ENCODE data around the gene PTPRD.

DNA sequence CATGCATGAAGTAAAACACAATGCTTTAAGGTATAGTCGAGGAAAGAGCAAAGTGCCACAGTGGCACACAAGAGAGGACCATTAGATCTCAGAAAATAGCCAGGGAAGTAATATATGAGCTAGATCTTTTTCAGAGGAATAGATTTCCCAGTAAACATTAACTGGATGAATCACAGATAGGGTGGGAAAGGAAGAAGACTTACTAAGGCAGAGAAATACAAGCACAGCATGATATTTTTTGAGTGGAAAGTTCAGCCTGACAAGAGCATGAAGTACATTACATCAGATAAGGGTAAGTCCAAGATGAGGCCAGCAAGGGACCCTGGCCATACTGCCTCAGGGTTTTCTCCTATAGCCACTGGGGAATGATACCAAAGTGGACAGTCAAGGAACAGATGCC is 2008.6 kb downstream of the PTPRD start:
- TF ChIP-seq POLR2A (IDR thresholded peaks at IDR 0.05), result no peak
- TF ChIP-seq, protein P1, sequence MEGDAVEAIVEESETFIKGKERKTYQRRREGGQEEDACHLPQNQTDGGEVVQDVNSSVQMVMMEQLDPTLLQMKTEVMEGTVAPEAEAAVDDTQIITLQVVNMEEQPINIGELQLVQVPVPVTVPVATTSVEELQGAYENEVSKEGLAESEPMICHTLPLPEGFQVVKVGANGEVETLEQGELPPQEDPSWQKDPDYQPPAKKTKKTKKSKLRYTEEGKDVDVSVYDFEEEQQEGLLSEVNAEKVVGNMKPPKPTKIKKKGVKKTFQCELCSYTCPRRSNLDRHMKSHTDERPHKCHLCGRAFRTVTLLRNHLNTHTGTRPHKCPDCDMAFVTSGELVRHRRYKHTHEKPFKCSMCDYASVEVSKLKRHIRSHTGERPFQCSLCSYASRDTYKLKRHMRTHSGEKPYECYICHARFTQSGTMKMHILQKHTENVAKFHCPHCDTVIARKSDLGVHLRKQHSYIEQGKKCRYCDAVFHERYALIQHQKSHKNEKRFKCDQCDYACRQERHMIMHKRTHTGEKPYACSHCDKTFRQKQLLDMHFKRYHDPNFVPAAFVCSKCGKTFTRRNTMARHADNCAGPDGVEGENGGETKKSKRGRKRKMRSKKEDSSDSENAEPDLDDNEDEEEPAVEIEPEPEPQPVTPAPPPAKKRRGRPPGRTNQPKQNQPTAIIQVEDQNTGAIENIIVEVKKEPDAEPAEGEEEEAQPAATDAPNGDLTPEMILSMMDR (IDR thresholded peaks at IDR 0.05), result no peak

All from thyroid gland (tissue), 4 donors.